HG02763 (cell line): ENCODE results near the gene TNFRSF14.

Experiments used
- ATAC-seq: cut with Tn5 transposase; IDR thresholded peaks from one replicate; pipeline ENCODE4 v1.9.1; 2021; ENCODE audit warnings: mild to moderate bottlenecking, moderate library complexity; ENCODE audit not compliant: unreplicated experiment

TNFRSF14 gene

GRCh38 chr1:2597441-2598328 lies 41.5 kb downstream of the TNFRSF14 start:
- no peak for ATAC-seq

- no peak for ATAC-seq
Observed at GRCh38 chr1:2598329-2598931, 42.3 kb downstream of the TNFRSF14 start.

DNA sequence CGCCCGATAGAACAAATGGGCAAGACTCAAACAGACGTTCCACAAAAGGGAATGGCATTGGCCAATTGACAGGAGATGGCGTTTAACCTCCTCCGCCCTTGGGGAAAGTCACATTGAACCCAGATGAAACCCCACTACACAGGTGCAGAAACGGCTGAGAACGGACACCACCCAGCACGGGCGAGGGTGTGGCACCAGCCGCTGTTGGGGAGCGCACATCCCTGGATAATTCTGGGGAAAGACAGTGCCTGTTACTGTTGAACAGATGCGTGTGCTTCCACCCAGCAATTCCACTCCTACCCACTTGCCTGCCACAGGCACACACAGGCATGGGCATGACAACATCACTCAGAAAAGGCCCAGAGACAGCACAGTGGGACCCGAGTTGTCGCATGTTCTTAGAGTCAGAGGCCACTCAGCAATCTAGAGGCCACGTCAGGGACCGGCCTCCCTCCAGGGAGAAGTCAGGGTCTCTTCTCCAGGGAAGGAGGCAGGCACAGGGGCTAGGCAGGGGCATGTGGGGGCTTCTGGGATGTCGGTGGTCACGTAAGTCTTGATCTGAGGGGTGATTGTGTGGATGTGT lies 45.6 kb downstream of the TNFRSF14 start:
- ATAC-seq = no peak

- ATAC-seq = no peak
Observed at GRCh38 chr1:2602311-2602835, 46.2 kb downstream of the TNFRSF14 start.

GRCh38 chr1:2602866-2603520 lies 46.8 kb downstream of the TNFRSF14 start:
- no peak for ATAC-seq

DNA sequence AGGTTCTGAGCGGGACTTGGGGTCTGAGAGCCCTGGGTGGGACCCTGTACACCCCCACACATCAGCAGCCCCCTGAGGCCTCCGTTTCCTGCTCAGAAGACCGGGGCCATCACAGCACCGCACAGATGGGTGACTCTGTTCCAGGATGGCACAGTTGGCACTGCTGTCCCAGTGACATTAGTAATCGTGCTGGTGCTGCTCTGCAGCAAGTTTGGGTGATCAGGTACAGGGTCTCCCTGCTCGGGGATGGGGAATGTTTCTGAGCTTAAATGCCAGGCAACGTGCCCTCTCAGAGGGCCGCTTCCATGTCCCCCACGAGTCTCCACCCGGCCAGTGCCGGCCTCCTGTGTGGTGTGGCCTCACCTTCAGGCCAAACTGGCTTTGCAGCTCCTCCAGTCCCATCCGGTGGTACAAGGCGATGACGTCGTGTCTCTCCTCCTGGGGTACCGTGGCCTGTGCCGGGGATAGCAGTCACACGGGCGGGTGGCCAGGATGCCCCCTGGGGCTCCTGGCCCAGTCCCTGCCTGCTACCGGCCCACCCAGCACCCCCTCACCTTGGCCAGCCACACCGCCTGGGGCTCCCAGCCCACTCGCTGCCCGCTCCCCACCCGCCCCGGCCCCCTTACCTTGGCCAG lies 47.5 kb downstream of the TNFRSF14 start:
- no peak for ATAC-seq

DNA sequence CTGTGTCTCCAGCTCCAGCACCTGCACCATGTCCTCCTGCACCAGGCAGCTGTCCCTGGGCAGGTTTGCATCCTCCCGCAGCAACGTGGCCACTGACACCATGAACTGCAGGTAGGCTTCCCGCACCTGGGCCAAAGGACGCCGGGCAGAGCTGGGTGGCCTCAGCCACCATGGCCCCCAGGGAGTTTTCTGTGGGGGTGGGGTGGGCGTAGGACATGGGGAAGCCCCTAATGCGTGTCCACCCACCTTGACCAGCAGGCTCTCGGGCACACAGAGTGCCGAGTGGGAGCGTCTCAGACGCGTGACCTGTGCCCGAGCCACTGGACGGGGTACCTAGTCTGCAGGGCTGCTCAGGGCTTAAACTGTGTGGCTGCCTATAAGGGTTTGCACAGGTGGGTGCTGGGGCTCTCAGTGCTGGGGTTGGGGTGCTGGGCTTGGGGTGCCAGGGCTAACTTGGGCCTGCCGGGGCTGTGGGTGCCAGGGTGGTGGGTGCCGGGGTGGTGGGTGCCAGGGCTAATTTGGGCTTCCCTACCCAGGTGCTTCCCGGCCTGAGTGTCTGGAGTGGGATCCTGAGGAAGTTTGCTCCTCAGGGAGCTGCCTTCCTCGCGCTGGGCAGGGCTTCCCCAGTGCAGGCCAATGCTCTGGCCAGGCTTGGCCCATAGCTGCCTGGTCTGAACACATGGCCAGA lies 48.1 kb downstream of the TNFRSF14 start:
- ATAC-seq = no peak

GRCh38 chr1:2604844-2605508 lies 48.8 kb downstream of the TNFRSF14 start:
- no peak for ATAC-seq

- no peak for ATAC-seq
Observed at GRCh38 chr1:2605509-2606395, 49.6 kb downstream of the TNFRSF14 start.

DNA sequence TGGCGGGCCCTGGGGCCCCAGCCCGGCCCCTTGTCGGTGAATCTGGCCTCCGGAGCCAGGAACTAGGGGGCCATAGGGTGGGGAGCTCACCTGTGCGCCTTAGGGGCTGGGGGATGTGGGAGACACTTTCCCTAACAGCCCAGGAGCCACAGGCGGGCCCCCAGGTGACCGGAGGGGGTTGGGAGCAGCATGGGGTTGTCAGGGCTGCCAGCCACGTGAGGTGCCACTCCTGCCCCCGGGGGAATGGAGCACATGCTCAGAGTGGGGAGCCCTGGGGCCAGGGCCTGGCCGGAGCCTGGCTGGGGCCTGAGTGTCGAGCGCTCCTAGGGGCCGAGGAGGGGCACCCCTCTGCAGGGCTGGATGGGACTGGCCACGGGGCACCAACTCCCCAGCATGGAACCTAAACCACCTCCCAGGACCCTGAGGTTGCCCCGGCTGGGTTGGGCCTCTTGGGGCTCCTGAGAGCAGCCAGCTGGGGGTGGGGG lies 50.3 kb downstream of the TNFRSF14 start:
- no peak for ATAC-seq

GRCh38 chr1:2606881-2607621 lies 50.9 kb downstream of the TNFRSF14 start:
- ATAC-seq = no peak

DNA sequence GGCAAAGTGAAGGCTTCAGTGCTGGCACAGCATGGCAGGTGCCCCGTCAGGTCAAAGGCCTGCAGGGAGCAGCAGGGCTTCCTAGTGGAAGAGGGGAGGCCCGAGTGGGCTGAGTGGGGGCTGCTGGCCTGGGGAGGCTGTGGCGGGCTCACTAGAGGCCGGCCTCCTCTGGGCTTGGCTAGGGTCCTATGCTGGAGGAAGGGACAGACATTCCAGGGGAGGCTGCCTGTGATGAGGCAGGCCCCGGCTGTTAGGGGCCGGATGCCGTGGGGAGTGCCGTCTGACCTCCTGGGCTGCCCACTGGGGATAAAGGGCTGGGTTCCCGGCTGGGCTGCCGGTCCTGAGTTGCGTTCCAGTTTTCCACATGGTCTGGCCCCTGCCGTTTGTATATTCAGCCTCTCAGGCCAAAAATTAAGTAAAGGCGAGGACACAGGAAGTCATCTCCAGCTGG lies 51.5 kb downstream of the TNFRSF14 start:
- ATAC-seq = no peak

GRCh38 chr1:2609319-2610035 lies 53.3 kb downstream of the TNFRSF14 start:
- no peak for ATAC-seq

GRCh38 chr1:2610036-2610959 lies 54.1 kb downstream of the TNFRSF14 start:
- no peak for ATAC-seq

- ATAC-seq = no peak
Observed at GRCh38 chr1:2611031-2611501, 54.9 kb downstream of the TNFRSF14 start.
